Measurements from ENCODE around the gene AS3MT. TPM values are rescaled to one million over a fixed set of nuclear protein-coding genes. Genes with fewer than 3 reads are reported as not detected.

The AS3MT gene
- total RNA-seq, 2 experiments from 2014 or later = 0.67 to 0.77 TPM

DNA sequence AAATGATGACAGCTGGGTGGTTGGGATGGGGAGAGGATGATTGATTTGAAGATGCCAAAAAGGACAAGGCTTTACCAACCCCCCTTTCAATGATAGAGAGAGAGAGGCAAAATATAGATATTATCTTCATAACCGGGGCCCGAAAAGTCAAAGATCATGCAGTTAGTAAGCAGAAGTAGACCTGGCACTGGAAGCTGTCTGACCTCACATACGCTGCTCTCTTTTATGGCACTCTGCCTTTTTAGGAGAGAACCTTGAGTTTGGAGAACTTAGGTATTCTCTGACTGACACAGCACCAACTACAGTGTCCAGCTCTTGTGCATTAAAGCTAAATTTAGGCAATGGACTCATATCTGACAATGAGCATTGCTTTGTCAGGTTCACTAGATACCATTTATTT, 79.5 kb downstream of the AS3MT start:
- Mint-ChIP-seq H3K27me3 (no peaks in the 10 kb centered on the region), H3K9me3 (no peaks in the 10 kb centered on the region), H3K4me3 (no peak overlapping the region), H3K4me1 (ENCODE audit: low read depth) (no peaks in the 10 kb centered on the region), H3K27ac (no peak overlapping the region), H3K36me3 (ENCODE audit: low read depth) (no peaks in the 10 kb centered on the region)
- intact Hi-C loops (cut with DNase I, micrococcal nuclease) = no loop called here
- Histone ChIP-seq H3K9me3 (ENCODE audit: control insufficient read depth in 1 of 2, insufficient read depth in 1 of 2, low read length in 2 of 2) (no peaks in the 10 kb centered on the region), H3K36me3 (ENCODE audit: insufficient read depth, low read length) (no peaks in the 10 kb centered on the region), H3K4me1 (ENCODE audit: insufficient read depth, low read length) (no peaks in the 10 kb centered on the region), H3K4me3 (ENCODE audit: low read length) (no peak overlapping the region), H3K27ac (ENCODE audit: low read depth in 1 of 2, low read length in 2 of 2) (no peak overlapping the region), H3K27me3 (ENCODE audit: control insufficient read depth in 1 of 2, insufficient read depth in 2 of 2, low read length in 2 of 2) (no peaks in the 10 kb centered on the region)
- ChIA-PET CTCF (no interaction called here), POLR2A (interaction anchor here (0.7 kb wide), 1 partner anchor 11 kb away, joined by 3 read pairs; no protein-coding TSS in a partner anchor)
- TF ChIP-seq, protein P1, sequence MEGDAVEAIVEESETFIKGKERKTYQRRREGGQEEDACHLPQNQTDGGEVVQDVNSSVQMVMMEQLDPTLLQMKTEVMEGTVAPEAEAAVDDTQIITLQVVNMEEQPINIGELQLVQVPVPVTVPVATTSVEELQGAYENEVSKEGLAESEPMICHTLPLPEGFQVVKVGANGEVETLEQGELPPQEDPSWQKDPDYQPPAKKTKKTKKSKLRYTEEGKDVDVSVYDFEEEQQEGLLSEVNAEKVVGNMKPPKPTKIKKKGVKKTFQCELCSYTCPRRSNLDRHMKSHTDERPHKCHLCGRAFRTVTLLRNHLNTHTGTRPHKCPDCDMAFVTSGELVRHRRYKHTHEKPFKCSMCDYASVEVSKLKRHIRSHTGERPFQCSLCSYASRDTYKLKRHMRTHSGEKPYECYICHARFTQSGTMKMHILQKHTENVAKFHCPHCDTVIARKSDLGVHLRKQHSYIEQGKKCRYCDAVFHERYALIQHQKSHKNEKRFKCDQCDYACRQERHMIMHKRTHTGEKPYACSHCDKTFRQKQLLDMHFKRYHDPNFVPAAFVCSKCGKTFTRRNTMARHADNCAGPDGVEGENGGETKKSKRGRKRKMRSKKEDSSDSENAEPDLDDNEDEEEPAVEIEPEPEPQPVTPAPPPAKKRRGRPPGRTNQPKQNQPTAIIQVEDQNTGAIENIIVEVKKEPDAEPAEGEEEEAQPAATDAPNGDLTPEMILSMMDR (IDR thresholded peaks at IDR 0.05) = no peak
- no peak for DNase-seq
- no peak for ATAC-seq (ENCODE audit: poor library complexity)

DNA sequence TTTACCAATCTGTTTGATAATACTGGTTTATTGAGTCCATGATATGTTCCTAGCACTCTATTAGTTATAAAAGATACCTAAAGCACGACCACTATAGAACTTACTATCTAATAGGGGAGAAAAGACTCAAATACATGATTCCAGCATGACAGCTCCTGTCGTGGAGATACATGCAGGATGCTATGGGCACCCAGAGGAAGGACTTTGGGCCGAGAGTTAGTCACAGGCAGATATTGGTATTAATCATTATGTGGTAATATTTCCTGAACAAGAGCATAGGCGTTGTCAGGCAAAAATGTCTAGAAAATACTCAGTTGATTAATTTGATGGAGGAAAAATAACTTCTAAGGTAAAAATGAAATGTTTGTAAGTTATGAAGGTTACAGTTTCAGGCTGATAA, 80.6 kb downstream of the AS3MT start:
- Histone ChIP-seq H3K36me3 (ENCODE audit: insufficient read depth, low read length) (no peaks in the 10 kb centered on the region), H3K9me3 (ENCODE audit: control insufficient read depth in 1 of 2, insufficient read depth in 1 of 2, low read length in 2 of 2) (no peaks in the 10 kb centered on the region), H3K4me3 (ENCODE audit: low read length) (no peak overlapping the region), H3K27me3 (ENCODE audit: control insufficient read depth in 1 of 2, insufficient read depth in 2 of 2, low read length in 2 of 2) (no peaks in the 10 kb centered on the region), H3K4me1 (ENCODE audit: insufficient read depth, low read length) (no peaks in the 10 kb centered on the region), H3K27ac (ENCODE audit: low read depth in 1 of 2, low read length in 2 of 2) (no peak overlapping the region)
- ChIA-PET POLR2A (no interaction called here), CTCF (interaction anchor here (0.6 kb wide), 1 partner anchor 500 kb away, joined by 3 read pairs; no protein-coding TSS in a partner anchor)
- Mint-ChIP-seq H3K4me3 (no peak overlapping the region), H3K4me1 (ENCODE audit: low read depth) (no peaks in the 10 kb centered on the region), H3K36me3 (ENCODE audit: low read depth) (no peaks in the 10 kb centered on the region), H3K27ac (no peak overlapping the region), H3K27me3 (no peaks in the 10 kb centered on the region), H3K9me3 (no peaks in the 10 kb centered on the region)
- DNase-seq (no peak), ATAC-seq (ENCODE audit: poor library complexity) (no peak)
- TF ChIP-seq, protein P1 (IDR thresholded peaks at IDR 0.05) = no peak
- intact Hi-C loops (cut with DNase I, micrococcal nuclease) = no loop called here

DNA sequence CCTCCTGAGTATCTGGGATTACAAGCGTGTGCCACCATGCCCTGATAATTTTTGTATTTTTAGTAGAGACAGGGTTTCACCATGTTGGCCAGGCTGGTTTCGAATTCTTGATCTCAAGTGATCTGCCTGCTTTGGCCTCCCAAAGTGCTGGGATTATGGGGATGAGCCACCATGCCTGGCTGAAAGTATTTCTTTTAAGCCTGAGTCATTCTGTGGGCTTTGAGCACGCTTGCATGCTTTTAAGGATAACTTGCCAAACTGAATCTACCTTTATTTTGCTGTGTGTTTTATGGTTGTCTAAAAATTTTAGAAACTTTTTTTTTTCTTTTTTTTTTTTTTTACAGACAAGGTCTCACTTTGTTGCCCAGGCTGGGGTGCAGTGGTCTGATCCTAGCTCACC, 82.0 kb downstream of the AS3MT start:
- ATAC-seq (ENCODE audit: poor library complexity) = no peak
- H3K36me3 ChIP-seq (ENCODE audit: insufficient read depth, low read length) = no peaks in the 10 kb centered on the region
- H3K4me3 Mint-ChIP-seq = no peak overlapping the region
- no peaks in the 10 kb centered on the region for H3K4me1 Mint-ChIP-seq (ENCODE audit: low read depth)
- ChIA-PET POLR2A (no interaction called here), CTCF (no interaction called here)
- no peak overlapping the region for H3K27ac Mint-ChIP-seq
- intact Hi-C loops (cut with DNase I, micrococcal nuclease) = no loop called here
- TF ChIP-seq, protein P1 (IDR thresholded peaks at IDR 0.05) = no peak
- H3K27me3 ChIP-seq (ENCODE audit: control insufficient read depth in 1 of 2, insufficient read depth in 2 of 2, low read length in 2 of 2) = no peaks in the 10 kb centered on the region
- H3K27me3 Mint-ChIP-seq = no peaks in the 10 kb centered on the region
- H3K4me1 ChIP-seq (ENCODE audit: insufficient read depth, low read length) = no peaks in the 10 kb centered on the region
- no peaks in the 10 kb centered on the region for H3K36me3 Mint-ChIP-seq (ENCODE audit: low read depth)
- H3K9me3 Mint-ChIP-seq = no peaks in the 10 kb centered on the region
- no peak for DNase-seq
- H3K9me3 ChIP-seq (ENCODE audit: control insufficient read depth in 1 of 2, insufficient read depth in 1 of 2, low read length in 2 of 2) = no peaks in the 10 kb centered on the region
- H3K4me3 ChIP-seq (ENCODE audit: low read length) = no peak overlapping the region
- H3K27ac ChIP-seq (ENCODE audit: low read depth in 1 of 2, low read length in 2 of 2) = no peak overlapping the region

Other genes with a start within 250 kb of the AS3MT start
- gene TRIM8, start 225.0 kb upstream of the AS3MT start, total RNA-seq = 10 to 100 TPM; 80.9 to 81.6 TPM
- gene ARL3, start 155.1 kb upstream of the AS3MT start, total RNA-seq = 1 to 10 TPM in 1 of 2 experiments, under 1 TPM in 1; 0.99 to 1.3 TPM
- 1 to 10 TPM; 6.4 to 7.6 TPM for gene SFXN2, start 154.8 kb upstream of the AS3MT start, total RNA-seq
- gene WBP1L, start 125.5 kb upstream of the AS3MT start, total RNA-seq = 1 to 10 TPM; 6.1 to 6.5 TPM
- gene CYP17A1, start 32.1 kb upstream of the AS3MT start, total RNA-seq = not detected
- 10 to 100 TPM; 10.6 to 11.6 TPM for gene BORCS7, start 15.2 kb upstream of the AS3MT start, total RNA-seq
- gene CNNM2, start 48.8 kb downstream of the AS3MT start, total RNA-seq = 1 to 10 TPM; 8.4 to 8.9 TPM